Measurements from ENCODE around the gene OPTN. TPM values are rescaled to one million over a fixed set of nuclear protein-coding genes. Genes with fewer than 3 reads are reported as not detected.

The OPTN gene
- total and polyA plus RNA-seq, 8 donors, result 32.6 to 82.3 (median 40.9) TPM

GRCh38 chr10:13104697-13105096, 4.7 kb downstream of the OPTN start:
- intact Hi-C loops (cut with DNase I; ENCODE audit: low total_unique reads), result no loop called here
- Histone ChIP-seq H3K36me3 (peaks cover 0 to 18% (median 14%) of the 10 kb centered on the region in 4 donors), H3K27ac (peak overlapping the region in 1 of 5 donors; percentile 29), H3K4me1 (peaks cover 25 to 70% (median 36%) of the 10 kb centered on the region in 4 donors), H3K27me3 (no peaks in the 10 kb centered on the region), H3K4me3 (no peak overlapping the region), H3K9me3 (no peaks in the 10 kb centered on the region)
- TF ChIP-seq POLR2A (IDR thresholded peaks at IDR 0.05) (no peak), CTCF (IDR thresholded peaks at IDR 0.05) (no peak), POLR2AphosphoS5 (IDR thresholded peaks at IDR 0.05) (no peak), EP300 (IDR thresholded peaks at IDR 0.05) (no peak)
- 97 to 98% (median 97%) methylated on average over 14 of the region's 14 CpGs for WGBS, 5 donors
- no peak for DNase-seq

- Histone ChIP-seq H3K27ac (peak overlapping the region in 2 of 5 donors; percentile 29 to 32), H3K36me3 (peaks cover 2 to 23% (median 19%) of the 10 kb centered on the region in 4 donors), H3K4me3 (no peak overlapping the region), H3K4me1 (peaks cover 25 to 70% (median 36%) of the 10 kb centered on the region in 4 donors), H3K27me3 (no peaks in the 10 kb centered on the region), H3K9me3 (no peaks in the 10 kb centered on the region)
- TF ChIP-seq POLR2AphosphoS5 (IDR thresholded peaks at IDR 0.05), result no peak
- no peak for TF ChIP-seq POLR2A (IDR thresholded peaks at IDR 0.05)
- TF ChIP-seq EP300 (IDR thresholded peaks at IDR 0.05), result no peak
- no peak for TF ChIP-seq CTCF (IDR thresholded peaks at IDR 0.05)
- WGBS, 5 donors, result 62 to 77% (median 72%) methylated on average over 4 of the region's 4 CpGs
- DNase-seq, result no peak
- intact Hi-C loops (cut with DNase I; ENCODE audit: low total_unique reads), result no loop called here
Observed at GRCh38 chr10:13105184-13105583, 5.2 kb downstream of the OPTN start.

GRCh38 chr10:13106387-13107045, 6.6 kb downstream of the OPTN start:
- intact Hi-C loops (cut with DNase I; ENCODE audit: low total_unique reads), result no loop called here
- TF ChIP-seq CTCF (IDR thresholded peaks at IDR 0.05) (no peak), POLR2AphosphoS5 (IDR thresholded peaks at IDR 0.05) (no peak), EP300 (IDR thresholded peaks at IDR 0.05) (no peak), POLR2A (IDR thresholded peaks at IDR 0.05) (no peak)
- Histone ChIP-seq H3K4me1 (peaks cover 18 to 62% (median 28%) of the 10 kb centered on the region in 4 donors), H3K9me3 (no peaks in the 10 kb centered on the region), H3K27ac (peak overlapping the region in 2 of 5 donors; percentile 58 to 74), H3K27me3 (no peaks in the 10 kb centered on the region), H3K4me3 (no peak overlapping the region), H3K36me3 (peaks cover 7 to 37% (median 33%) of the 10 kb centered on the region in 4 donors)
- 92 to 99% (median 96%) methylated on average over 5 of the region's 5 CpGs for WGBS, 5 donors
- DNase-seq, result no peak

- no peaks in the 10 kb centered on the region for H3K27me3 ChIP-seq
- no peak overlapping the region for H3K4me3 ChIP-seq
- 68 to 80% (median 78%) methylated on average over 3 of the region's 3 CpGs for WGBS, 5 donors
- H3K36me3 ChIP-seq, result peaks cover 25 to 67% (median 62%) of the 10 kb centered on the region in 4 donors
- intact Hi-C loops (cut with DNase I; ENCODE audit: low total_unique reads), result no loop called here
- no peak for TF ChIP-seq EP300 (IDR thresholded peaks at IDR 0.05)
- TF ChIP-seq CTCF (IDR thresholded peaks at IDR 0.05), result no peak
- no peak for TF ChIP-seq POLR2AphosphoS5 (IDR thresholded peaks at IDR 0.05)
- no peak for TF ChIP-seq POLR2A (IDR thresholded peaks at IDR 0.05)
- H3K9me3 ChIP-seq, result no peaks in the 10 kb centered on the region
- DNase-seq, result no peak
- no peak overlapping the region for H3K27ac ChIP-seq
- peaks cover 9 to 38% (median 14%) of the 10 kb centered on the region in 4 donors for H3K4me1 ChIP-seq
Observed at GRCh38 chr10:13110908-13111307, 10.9 kb downstream of the OPTN start.

Measured in stomach (tissue), 9 donors.